ENCODE measurements around the gene INPP5D.

INPP5D gene

DNA sequence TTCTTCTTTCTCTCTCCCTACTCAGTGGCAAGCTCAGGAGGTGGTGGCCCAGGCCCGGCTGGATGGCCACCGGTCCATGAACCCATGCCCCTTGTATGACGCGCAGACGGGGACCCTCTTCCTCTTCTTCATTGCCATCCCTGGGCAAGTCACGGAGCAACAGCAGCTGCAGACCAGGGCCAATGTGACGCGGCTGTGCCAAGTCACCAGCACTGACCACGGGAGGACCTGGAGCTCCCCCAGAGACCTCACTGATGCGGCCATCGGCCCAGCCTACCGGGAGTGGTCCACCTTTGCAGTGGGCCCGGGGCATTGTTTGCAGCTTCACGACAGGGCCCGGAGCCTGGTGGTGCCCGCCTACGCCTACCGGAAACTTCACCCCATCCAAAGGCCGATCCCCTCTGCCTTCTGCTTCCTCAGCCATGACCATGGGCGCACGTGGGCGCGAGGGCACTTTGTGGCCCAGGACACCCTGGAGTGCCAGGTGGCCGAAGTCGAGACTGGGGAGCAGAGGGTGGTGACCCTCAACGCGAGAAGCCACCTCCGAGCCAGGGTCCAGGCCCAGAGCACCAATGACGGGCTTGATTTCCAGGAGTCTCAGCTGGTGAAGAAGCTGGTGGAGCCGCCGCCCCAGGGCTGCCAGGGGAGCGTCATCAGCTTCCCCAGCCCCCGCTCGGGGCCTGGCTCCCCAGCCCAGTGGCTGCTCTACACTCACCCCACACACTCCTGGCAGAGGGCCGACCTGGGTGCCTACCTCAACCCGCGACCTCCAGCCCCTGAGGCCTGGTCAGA lies 25.9 kb upstream of the INPP5D start:
- no peak overlapping the region for H3K27ac ChIP-seq
- TF ChIP-seq, protein P1, sequence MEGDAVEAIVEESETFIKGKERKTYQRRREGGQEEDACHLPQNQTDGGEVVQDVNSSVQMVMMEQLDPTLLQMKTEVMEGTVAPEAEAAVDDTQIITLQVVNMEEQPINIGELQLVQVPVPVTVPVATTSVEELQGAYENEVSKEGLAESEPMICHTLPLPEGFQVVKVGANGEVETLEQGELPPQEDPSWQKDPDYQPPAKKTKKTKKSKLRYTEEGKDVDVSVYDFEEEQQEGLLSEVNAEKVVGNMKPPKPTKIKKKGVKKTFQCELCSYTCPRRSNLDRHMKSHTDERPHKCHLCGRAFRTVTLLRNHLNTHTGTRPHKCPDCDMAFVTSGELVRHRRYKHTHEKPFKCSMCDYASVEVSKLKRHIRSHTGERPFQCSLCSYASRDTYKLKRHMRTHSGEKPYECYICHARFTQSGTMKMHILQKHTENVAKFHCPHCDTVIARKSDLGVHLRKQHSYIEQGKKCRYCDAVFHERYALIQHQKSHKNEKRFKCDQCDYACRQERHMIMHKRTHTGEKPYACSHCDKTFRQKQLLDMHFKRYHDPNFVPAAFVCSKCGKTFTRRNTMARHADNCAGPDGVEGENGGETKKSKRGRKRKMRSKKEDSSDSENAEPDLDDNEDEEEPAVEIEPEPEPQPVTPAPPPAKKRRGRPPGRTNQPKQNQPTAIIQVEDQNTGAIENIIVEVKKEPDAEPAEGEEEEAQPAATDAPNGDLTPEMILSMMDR (IDR thresholded peaks at IDR 0.05; ENCODE audit: low read depth, low read length) = no peak
- no peaks in the 10 kb centered on the region for H3K36me3 ChIP-seq

DNA sequence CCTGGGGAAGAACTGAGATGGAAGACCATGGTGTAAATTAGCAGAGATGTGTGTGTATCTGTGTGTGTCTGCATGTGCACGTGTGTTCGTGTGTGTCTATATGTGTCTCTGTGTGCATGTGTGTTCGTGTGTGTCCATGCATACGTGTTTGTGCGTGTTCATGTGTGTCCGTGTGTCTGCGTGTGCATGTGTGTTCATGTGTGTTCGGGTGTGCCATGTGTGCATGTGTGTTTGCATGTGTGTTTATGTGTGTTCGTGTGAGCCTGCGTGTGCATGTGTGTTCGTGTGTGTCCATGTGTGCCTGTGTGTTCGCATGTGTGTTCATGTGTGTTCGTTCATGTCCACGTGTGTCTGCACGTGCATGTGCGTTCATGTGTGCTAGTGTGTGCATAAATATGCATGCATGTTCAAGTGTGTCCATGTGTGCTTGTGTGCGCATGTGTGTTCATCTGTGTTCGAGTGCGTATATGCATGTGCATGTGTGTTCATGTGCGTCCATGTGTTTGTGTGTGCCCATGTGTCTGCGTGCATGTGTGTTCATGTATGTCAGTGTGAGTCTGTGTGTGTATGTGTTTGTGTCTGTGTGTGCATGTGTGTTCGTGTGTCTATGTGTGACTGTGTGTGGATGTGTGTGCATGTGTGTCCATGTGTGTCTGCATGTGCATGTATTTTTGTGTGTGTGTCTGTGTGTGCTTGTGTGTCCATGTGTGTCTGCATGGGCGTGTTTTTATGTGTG lies 24.5 kb upstream of the INPP5D start:
- Histone ChIP-seq H3K27ac (no peak overlapping the region), H3K4me3 (ENCODE audit: low read depth, low read length) (no peak overlapping the region), H3K36me3 (no peaks in the 10 kb centered on the region), H3K27me3 (ENCODE audit: insufficient read depth, low read depth, severe bottlenecking) (no peaks in the 10 kb centered on the region), H3K9me3 (ENCODE audit: severe bottlenecking) (no peaks in the 10 kb centered on the region)
- DNase-seq = no peak
- TF ChIP-seq, protein P1 (IDR thresholded peaks at IDR 0.05; ENCODE audit: low read depth, low read length) = no peak

More for the DNA sequence above, 25.9 kb upstream of the INPP5D start:
- H3K4me3 ChIP-seq (ENCODE audit: low read depth, low read length) = no peak overlapping the region
- no peaks in the 10 kb centered on the region for H3K9me3 ChIP-seq (ENCODE audit: severe bottlenecking)
- DNase-seq = no peak
- H3K27me3 ChIP-seq (ENCODE audit: insufficient read depth, low read depth, severe bottlenecking) = no peaks in the 10 kb centered on the region

DNA sequence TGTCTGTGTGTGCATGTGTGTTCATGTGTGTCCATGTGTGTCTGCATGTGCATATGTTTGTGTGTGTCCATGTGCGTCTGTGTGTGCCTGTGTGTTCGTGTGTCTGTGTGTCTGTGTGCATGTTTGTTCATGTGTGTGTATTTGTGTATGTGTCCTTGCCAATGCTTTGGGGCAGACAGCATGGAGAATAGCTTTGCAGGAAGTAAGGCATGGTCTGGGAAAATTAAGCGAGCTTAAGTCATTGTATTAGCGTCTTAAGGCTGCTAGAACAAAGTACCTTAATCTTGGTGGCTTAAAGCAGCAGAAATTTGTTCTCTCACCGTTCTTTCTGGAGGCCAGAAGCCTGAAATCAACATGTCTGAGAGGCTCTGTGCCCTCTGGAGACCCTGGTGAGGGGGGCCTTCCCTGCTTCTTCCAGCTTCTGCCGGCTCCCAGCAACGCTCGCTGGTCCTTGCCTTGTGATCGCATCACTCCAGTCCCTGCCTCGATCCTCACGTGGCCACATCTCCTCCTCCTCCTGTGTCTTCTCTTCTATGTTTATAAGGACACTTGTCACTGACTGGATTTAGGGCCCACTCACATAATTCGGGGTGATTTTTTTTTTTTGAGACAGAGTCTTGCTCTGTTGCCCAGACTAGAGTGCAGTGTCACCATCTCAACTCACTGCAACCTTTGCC lies 23.8 kb upstream of the INPP5D start:
- peak; percentile 32 for DNase-seq
- Histone ChIP-seq H3K9me3 (ENCODE audit: severe bottlenecking) (no peaks in the 10 kb centered on the region), H3K4me3 (ENCODE audit: low read depth, low read length) (no peak overlapping the region), H3K36me3 (no peaks in the 10 kb centered on the region), H3K27me3 (ENCODE audit: insufficient read depth, low read depth, severe bottlenecking) (no peaks in the 10 kb centered on the region), H3K27ac (peak overlapping the region; percentile 39)
- TF ChIP-seq, protein P1 (IDR thresholded peaks at IDR 0.05; ENCODE audit: low read depth, low read length) = no peak

DNA sequence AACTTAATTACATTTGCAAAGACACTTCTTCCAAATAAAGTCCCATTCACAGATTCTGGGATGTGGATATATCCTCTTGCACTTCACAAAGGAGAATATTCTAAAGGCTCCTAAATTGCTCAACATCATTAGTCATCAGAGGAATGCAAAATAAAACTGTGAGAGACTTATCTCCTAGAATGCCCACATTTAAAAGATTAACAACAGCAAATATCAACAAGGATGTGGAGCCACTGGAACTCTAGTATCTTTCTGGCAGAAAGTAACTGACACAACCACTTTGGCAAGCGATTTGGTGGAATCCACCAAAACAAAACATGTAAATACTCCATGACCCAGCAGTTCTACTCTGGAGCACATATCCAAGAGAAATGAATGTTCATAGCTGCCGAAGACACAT lies 23.1 kb upstream of the INPP5D start:
- H3K27me3 ChIP-seq (ENCODE audit: insufficient read depth, low read depth, severe bottlenecking) = no peaks in the 10 kb centered on the region
- no peaks in the 10 kb centered on the region for H3K9me3 ChIP-seq (ENCODE audit: severe bottlenecking)
- H3K4me3 ChIP-seq (ENCODE audit: low read depth, low read length) = no peak overlapping the region
- TF ChIP-seq, protein P1 (IDR thresholded peaks at IDR 0.05; ENCODE audit: low read depth, low read length) = no peak
- DNase-seq = no peak
- H3K27ac ChIP-seq = no peak overlapping the region
- H3K36me3 ChIP-seq = no peaks in the 10 kb centered on the region

DNA sequence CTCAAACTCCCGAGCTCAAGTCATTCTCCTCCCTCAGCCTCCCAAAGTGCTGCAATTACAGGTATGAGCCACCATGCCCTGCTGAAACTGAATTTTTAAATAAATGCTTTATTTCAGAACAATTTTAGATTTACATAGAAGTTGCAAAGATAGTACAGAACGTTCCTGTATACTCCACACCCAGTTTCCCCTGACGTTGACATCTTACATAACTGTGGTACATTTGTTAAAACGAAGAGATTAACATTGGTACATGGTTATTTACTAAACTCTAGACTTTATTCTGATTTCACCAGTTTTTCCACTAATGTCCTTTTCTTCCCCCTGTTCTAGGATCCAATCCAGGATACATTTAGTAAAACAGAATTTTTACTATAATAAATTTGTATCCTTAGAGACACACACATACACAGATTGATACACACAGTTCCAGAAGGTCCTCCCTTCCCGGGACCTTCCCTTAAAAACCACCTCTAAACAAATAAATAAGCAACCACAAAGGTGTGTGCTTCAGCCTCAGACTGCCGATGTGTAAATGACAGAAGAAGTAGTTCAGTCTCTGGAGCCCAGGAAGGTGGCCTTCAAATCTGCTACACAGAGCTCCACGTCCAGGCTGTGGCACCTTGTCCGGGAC lies 20.8 kb upstream of the INPP5D start:
- Histone ChIP-seq H3K27ac (no peak overlapping the region), H3K36me3 (no peaks in the 10 kb centered on the region), H3K9me3 (ENCODE audit: severe bottlenecking) (no peaks in the 10 kb centered on the region), H3K27me3 (ENCODE audit: insufficient read depth, low read depth, severe bottlenecking) (no peaks in the 10 kb centered on the region), H3K4me3 (ENCODE audit: low read depth, low read length) (no peak overlapping the region)
- no peak for DNase-seq
- TF ChIP-seq, protein P1 (IDR thresholded peaks at IDR 0.05; ENCODE audit: low read depth, low read length) = no peak

Measured in WERI-Rb-1 (cell line).